H1 (cell line): ENCODE results near the gene MAP3K14. TPM values are rescaled to one million over a fixed set of nuclear protein-coding genes. Genes with fewer than 3 reads are reported as not detected.

ENCODE experiments used
- ASH2L ChIP-seq: fragments of 200-600, 300-600 bp; sonication (generic); IDR thresholded peaks from one replicate; pipeline ENCODE4 v1.7.1; 2017; ENCODE audit warnings: low read length
- CBX8 ChIP-seq: fragments of 300-800, 300-1000 bp; sonication (generic); IDR thresholded peaks from 2 replicates; pipeline ENCODE4 v1.7.1; 2016; ENCODE audit warnings: low read depth, low read length, borderline replicate concordance
- CHD2 ChIP-seq: IDR thresholded peaks from 2 replicates; pipeline ENCODE4 v1.6.1; 2012; ENCODE audit warnings: low read length, improper control_type of control experiment
- FOSL1 ChIP-seq: IDR thresholded peaks from 2 replicates; pipeline ENCODE4 v1.6.1; 2011; ENCODE audit warnings: mild to moderate bottlenecking, low read depth, low read length, moderate library complexity; ENCODE audit not compliant: insufficient read depth
- GTF2F1 ChIP-seq: IDR thresholded peaks from 2 replicates; pipeline ENCODE4 v1.6.1; 2012; ENCODE audit warnings: low read depth, low read length, improper control_type of control experiment, borderline replicate concordance
- HDAC2 ChIP-seq, 2 experiments: fragments of 300-600 bp in 1 of 2; sonication (generic) in 1 of 2; IDR thresholded peaks; 2 replicates each; pipeline ENCODE4 v1.6.1; 2011 to 2012; ENCODE audit warnings: low read depth in 2 of 2, low read length in 2 of 2, mild to moderate bottlenecking in 2 of 2, moderate library complexity in 2 of 2, borderline replicate concordance in 1 of 2, inconsistent platforms in 1 of 2
- JUN ChIP-seq: IDR thresholded peaks from 2 replicates; pipeline ENCODE4 v1.6.1; 2011; ENCODE audit warnings: low read depth, mild to moderate bottlenecking, improper control_type of control experiment, low read length
- PHF8 ChIP-seq: fragments of 200-600 bp; sonication (generic); conservative IDR thresholded peaks from 2 replicates; pipeline ENCODE4 v1.7.1; 2012; ENCODE audit warnings: low read depth, mild to moderate bottlenecking, inconsistent platforms, low read length, moderate library complexity
- POLR2A ChIP-seq, 2 experiments: IDR thresholded peaks; 1 replicate in 1 of 2; 2 replicates in 1 of 2; pipeline ENCODE4 v1.6.1; 2011; ENCODE audit warnings: low read depth in 2 of 2, low read length in 2 of 2, mild to moderate bottlenecking in 2 of 2; ENCODE audit errors: control extremely low read depth in 1 of 2
- RNF2 ChIP-seq: fragments of 200-900, 300-1000 bp; sonication (generic); IDR thresholded peaks from 2 replicates; pipeline ENCODE4 v1.7.1; 2016; ENCODE audit warnings: borderline replicate concordance, low read depth, mild to moderate bottlenecking, antibody characterized with exemption, low read length; ENCODE audit not compliant: poor library complexity, severe bottlenecking; ENCODE audit errors: missing control alignments
- RXRA ChIP-seq: IDR thresholded peaks from 2 replicates; pipeline ENCODE4 v1.6.1; 2011; ENCODE audit warnings: low read depth, mild to moderate bottlenecking, low read length, moderate library complexity; ENCODE audit not compliant: insufficient read depth
- TAF7 ChIP-seq: optimal IDR thresholded peaks from 2 replicates; pipeline ENCODE3; 2011; ENCODE audit warnings: low read depth, mild to moderate bottlenecking, inconsistent platforms, low read length, moderate library complexity, borderline replicate concordance
- TBP ChIP-seq: IDR thresholded peaks from 2 replicates; pipeline ENCODE4 v1.6.1; 2011; ENCODE audit warnings: low read depth, low read length, improper control_type of control experiment
- TCF12 ChIP-seq: IDR thresholded peaks from 2 replicates; pipeline ENCODE4 v1.6.1; 2011; ENCODE audit warnings: low read depth, mild to moderate bottlenecking, low read length
- polyA plus RNA-seq, 7 experiments: library from polyadenylated mRNA; depleted of rRNA in 3 of 7; stranded (reverse) in 5 of 7; unstranded in 2 of 7; fragments of >200 nt in 5 of 7; fragments of 200-250 nt in 2 of 7; gene quantifications; 1 replicate in 5 of 7; 2 replicates in 1 of 7; 4 replicates in 1 of 7; pipeline versions ENCODE4 v1.2.1 to v1.2.3, GENCODE V29; 2011 to 2013; ENCODE audit warnings: missing spikeins in 2 of 7, mixed read lengths in 2 of 7
- total RNA-seq: library from RNA; stranded (reverse); fragmentation: NEBNext Ultra II Directional; extraction: Animal tissue kit (Norgen Biotek cat#: 25700); gene quantifications from 2 replicates; pipeline ENCODE4 v1.2.1, GENCODE V29; 2021

The MAP3K14 gene
- total and polyA plus RNA-seq, 2 of the 8 experiments (the other 6 are each of a cell fraction or from before 2014, with no cell fraction given), result 5.2 to 6.1 TPM

DNA sequence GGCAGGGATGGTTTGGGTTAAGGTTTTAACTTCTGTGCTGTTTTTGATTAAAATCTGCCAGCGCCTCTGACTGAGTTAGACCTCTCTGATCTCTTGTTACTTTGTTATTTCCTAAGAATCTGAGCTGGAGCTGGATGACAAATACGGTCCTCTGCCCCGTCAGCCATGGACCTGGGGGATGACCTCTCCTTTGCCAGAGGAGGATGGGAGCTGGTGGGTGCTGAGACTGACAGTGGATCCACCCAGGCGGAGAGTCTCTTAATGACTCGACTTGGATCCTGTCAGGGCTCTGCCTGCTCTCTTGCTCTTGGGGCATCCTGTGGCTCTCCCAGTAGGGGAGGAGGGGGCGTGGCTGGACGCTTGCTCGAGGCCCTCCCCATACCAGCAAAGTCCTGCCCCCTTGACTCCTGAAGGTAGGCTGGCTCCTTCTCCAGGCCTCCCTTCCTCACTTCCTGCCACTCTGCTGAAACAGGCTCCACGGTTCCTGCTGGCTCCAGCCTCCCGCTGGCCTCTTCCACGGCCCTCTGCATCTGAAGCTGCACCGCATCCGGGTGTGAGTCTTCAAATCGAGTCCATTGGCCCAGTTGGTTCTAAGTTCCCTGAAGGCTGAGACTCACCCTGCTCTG is 24.8 kb upstream of the MAP3K14 start (continued):
- TF ChIP-seq RNF2 (no peak), RXRA (no peak), ASH2L (no peak), CBX8 (no peak), CHD2 (no peak), JUN (no peak), HDAC2 (IDR thresholded peaks at IDR 0.05; ENCODE audit: borderline replicate concordance in 1 of 2, low read depth in 2 of 2, low read length in 2 of 2) (no peak), TBP (peak; percentile 58; the same call in 1 of the 2 replicates), POLR2A (IDR thresholded peaks at IDR 0.05; ENCODE audit: control extremely low read depth in 1 of 2, low read depth in 2 of 2, low read length in 2 of 2) (0 out of 3 replicates have a peak, but pooled peaks of 1 of the 2 experiments have one; percentile 48), FOSL1 (no peak), GTF2F1 (0 out of 2 replicates have a peak, but pooled peaks have one; percentile 20), TCF12 (no peak), PHF8 (no peak), TAF7 (peak; percentile 57)
- TF ChIP-seq, all 59 proteins: peak for 6
